ENCODE measurements around the gene DHRSX.
"Not testable (repeated sequence)": the region's sequence is repeated elsewhere in the genome, so short reads cannot be mapped to it uniquely, and the experiment has no call there.

The DHRSX gene

GRCh38 chrX:2261831-2262667, 238.7 kb downstream of the DHRSX start:
- DNase-seq (ENCODE audit: low spot score): no peak

- DNase-seq (ENCODE audit: low spot score): no peak
Observed at GRCh38 chrX:2252331-2253065, 248.3 kb downstream of the DHRSX start.

- DNase-seq (ENCODE audit: low spot score): no peak
Observed at GRCh38 chrX:2251211-2251610, 249.6 kb downstream of the DHRSX start.

GRCh38 chrX:2243913-2244460, 256.8 kb downstream of the DHRSX start:
- DNase-seq (ENCODE audit: low spot score): no peak

- DNase-seq (ENCODE audit: low spot score): no peak
Observed at GRCh38 chrX:2242980-2243379, 257.8 kb downstream of the DHRSX start.

- no peak for DNase-seq (ENCODE audit: low spot score)
Observed at GRCh38 chrX:2242326-2242725, 258.4 kb downstream of the DHRSX start.

- not testable (repeated sequence) for DNase-seq (ENCODE audit: low spot score)
Observed at GRCh38 chrX:2241496-2241895, 259.3 kb downstream of the DHRSX start.

GRCh38 chrX:2240761-2241160, 260.0 kb downstream of the DHRSX start:
- not testable (repeated sequence) for DNase-seq (ENCODE audit: low spot score)

GRCh38 chrX:2237976-2238375, 262.8 kb downstream of the DHRSX start:
- DNase-seq (ENCODE audit: low spot score): no peak

GRCh38 chrX:2231570-2232192, 269.1 kb downstream of the DHRSX start:
- DNase-seq (ENCODE audit: low spot score): no peak

- no peak for DNase-seq (ENCODE audit: low spot score)
Observed at GRCh38 chrX:2230457-2230856, 270.3 kb downstream of the DHRSX start.

GRCh38 chrX:2228536-2228935, 272.2 kb downstream of the DHRSX start:
- DNase-seq (ENCODE audit: low spot score): no peak

GRCh38 chrX:2226906-2227656, 273.7 kb downstream of the DHRSX start:
- no peak for DNase-seq (ENCODE audit: low spot score)

- DNase-seq (ENCODE audit: low spot score): no peak
Observed at GRCh38 chrX:2226182-2226581, 274.6 kb downstream of the DHRSX start.

GRCh38 chrX:2224597-2225235, 276.1 kb downstream of the DHRSX start:
- DNase-seq (ENCODE audit: low spot score): no peak

- DNase-seq (ENCODE audit: low spot score): no peak
Observed at GRCh38 chrX:2224161-2224560, 276.6 kb downstream of the DHRSX start.

- no peak for DNase-seq (ENCODE audit: low spot score)
Observed at GRCh38 chrX:2220829-2221567, 279.8 kb downstream of the DHRSX start.

GRCh38 chrX:2220296-2220695, 280.5 kb downstream of the DHRSX start:
- DNase-seq (ENCODE audit: low spot score): no peak

GRCh38 chrX:2214138-2214823, 286.5 kb downstream of the DHRSX start:
- not testable (repeated sequence) for DNase-seq (ENCODE audit: low spot score)

- not testable (repeated sequence) for DNase-seq (ENCODE audit: low spot score)
Observed at GRCh38 chrX:2211667-2212066, 289.1 kb downstream of the DHRSX start.
